DND-41 (cell line): ENCODE measurements around the gene ARHGEF7.

Experiments used
- CTCF ChIP-seq: IDR thresholded peaks from 2 replicates; pipeline ENCODE4 v1.5.1; 2012; ENCODE audit warnings: borderline replicate concordance, low read length, moderate library complexity, mild to moderate bottlenecking; ENCODE audit not compliant: poor library complexity, severe bottlenecking; ENCODE audit errors: extremely low read depth
- EZH2 ChIP-seq: IDR thresholded peaks from 3 replicates; pipeline ENCODE4 v1.6.1; 2012; ENCODE audit warnings: borderline replicate concordance, low read depth, mild to moderate bottlenecking, moderate library complexity, low read length, inconsistent platforms; ENCODE audit not compliant: severe bottlenecking

- TF ChIP-seq CTCF (no peak), EZH2 (no peak)
Measured at GRCh38 chr13:111121506-111121905, 6.4 kb downstream of the ARHGEF7 start.
